NCI-H1930 (cell line): ENCODE data around the gene PTGR3.

Source experiments
- DNase-seq, 2 experiments: peaks; one replicate each; lab custom pipeline; 2025; lab: John Stamatoyannopoulos, UW

The PTGR3 gene

GRCh38 chr18:75214766-75215510 is 6.0 kb upstream of the PTGR3 start:
- DNase-seq = no peak

GRCh38 chr18:75214332-75214690 is 5.4 kb upstream of the PTGR3 start:
- DNase-seq = no peak

- DNase-seq = peak in 1 of 2 experiments; percentile 23
Observed at GRCh38 chr18:75213611-75214331, 4.8 kb upstream of the PTGR3 start.

- no peak for DNase-seq
Observed at GRCh38 chr18:75212751-75213090, 3.8 kb upstream of the PTGR3 start.

- no peak for DNase-seq
Observed at GRCh38 chr18:75211953-75212750, 3.2 kb upstream of the PTGR3 start.

- no peak for DNase-seq
Observed at GRCh38 chr18:75211626-75211952, 2.6 kb upstream of the PTGR3 start.

GRCh38 chr18:75211002-75211621 is 2.2 kb upstream of the PTGR3 start:
- DNase-seq = no peak

GRCh38 chr18:75210274-75211001 is 1.5 kb upstream of the PTGR3 start, which contains the start of gene TSHZ1:
Gene TSHZ1, plus strand, starts transcription at chr18:75210797. Its CDS starts 1,080 bp downstream, at chr18:75211877.
- peak; percentile 76 to 86 for DNase-seq

- DNase-seq = no peak
Observed at GRCh38 chr18:75209951-75210258, 966 bp upstream of the PTGR3 start.

GRCh38 chr18:75208836-75209128 is 157 bp downstream of the PTGR3 start:
- no peak for DNase-seq

- DNase-seq = peak in 1 of 2 experiments; percentile 32
Observed at GRCh38 chr18:75208155-75208835, 644 bp downstream of the PTGR3 start.

GRCh38 chr18:75207310-75208154 is 1.4 kb downstream of the PTGR3 start:
- DNase-seq = no peak

- DNase-seq = no peak
Observed at GRCh38 chr18:75206452-75207309, 2.3 kb downstream of the PTGR3 start.

- DNase-seq = no peak
Observed at GRCh38 chr18:75205514-75206132, 3.3 kb downstream of the PTGR3 start.

- no peak for DNase-seq
Observed at GRCh38 chr18:75204732-75205513, 4.0 kb downstream of the PTGR3 start.

- DNase-seq = no peak
Observed at GRCh38 chr18:75204269-75204731, 4.6 kb downstream of the PTGR3 start.

- DNase-seq = no peak
Observed at GRCh38 chr18:75203416-75204268, 5.3 kb downstream of the PTGR3 start.
